T-helper 2 cell treated with Interferon-gamma antibody and Interleukin-4, amounts not matched to agents 5 μg/mL and 100 μg/mL, for 36 hours (primary cell): ENCODE measurements around the gene SSC5D.
"Not testable (repeated sequence)": the region's sequence is repeated elsewhere in the genome, so short reads cannot be mapped to it uniquely, and the experiment has no call there.

Source experiments
- DNase-seq: peaks from one replicate; pipeline ENCODE4 v3.0.0; 2021; ENCODE audit warnings: low spot score
- H3K27ac Mint-ChIP-seq: one replicate; pipeline ENCODE4 v1.8.0; 2021; ENCODE audit warnings: mild to moderate bottlenecking, mixed read lengths
- H3K27me3 Mint-ChIP-seq: one replicate; pipeline ENCODE4 v1.8.0; 2021; ENCODE audit warnings: low read depth, mixed read lengths
- H3K36me3 Mint-ChIP-seq: one replicate; pipeline ENCODE4 v1.8.0; 2021; ENCODE audit warnings: low read depth, mixed read lengths
- H3K4me1 Mint-ChIP-seq: one replicate; pipeline ENCODE4 v1.8.0; 2021; ENCODE audit warnings: low read depth, mixed read lengths
- H3K4me3 Mint-ChIP-seq: one replicate; pipeline ENCODE4 v1.8.0; 2022; ENCODE audit warnings: mild to moderate bottlenecking, moderate library complexity, mixed read lengths
- H3K9me3 Mint-ChIP-seq: one replicate; pipeline ENCODE4 v1.8.0; 2021; ENCODE audit warnings: mixed read lengths

The SSC5D gene

DNA sequence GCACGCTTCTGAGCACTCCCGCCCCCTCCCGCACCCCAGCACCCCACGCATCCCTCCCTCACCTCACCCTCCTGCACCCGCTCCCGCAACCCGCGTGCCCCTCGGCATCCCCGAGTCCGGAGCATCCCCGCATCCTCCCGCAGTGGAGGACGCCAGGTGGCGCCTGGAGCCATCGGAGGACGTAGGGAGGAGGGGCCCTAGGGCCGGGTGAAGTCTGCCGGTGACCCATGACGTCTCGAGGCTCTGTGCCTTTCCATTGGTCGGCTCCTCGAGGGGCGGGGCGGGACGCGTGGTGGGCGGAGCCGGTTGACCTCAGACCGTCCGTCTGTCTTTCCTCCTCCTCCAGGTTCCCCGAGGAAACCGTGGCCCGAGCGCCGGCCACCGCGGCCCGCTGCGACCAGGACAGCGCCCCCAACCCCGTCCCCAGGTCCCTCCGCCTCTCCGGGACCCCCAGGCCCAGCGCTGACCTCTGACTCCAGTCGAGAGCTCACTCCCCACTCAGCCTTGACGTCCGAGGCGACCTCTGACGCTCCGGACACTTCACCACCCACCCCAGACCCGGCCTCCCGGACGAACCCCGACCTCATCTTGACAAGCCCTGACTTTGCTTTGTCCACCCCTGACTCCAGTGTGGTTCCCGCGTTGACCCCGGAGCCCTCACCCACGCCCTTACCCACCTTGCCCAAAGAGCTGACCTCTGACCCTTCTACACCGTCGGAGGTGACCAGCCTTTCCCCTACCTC, 28.8 kb downstream of the SSC5D start:
- DNase-seq, result peak; percentile 89
- H3K36me3 Mint-ChIP-seq, result no peaks in the 10 kb centered on the region
- H3K9me3 Mint-ChIP-seq, result no peaks in the 10 kb centered on the region
- H3K27ac Mint-ChIP-seq, result peak overlapping the region; percentile 66
- peak overlapping the region; percentile 79 for H3K4me3 Mint-ChIP-seq
- H3K27me3 Mint-ChIP-seq, result peaks cover 8% of the 10 kb centered on the region
- peaks cover 2% of the 10 kb centered on the region for H3K4me1 Mint-ChIP-seq

DNA sequence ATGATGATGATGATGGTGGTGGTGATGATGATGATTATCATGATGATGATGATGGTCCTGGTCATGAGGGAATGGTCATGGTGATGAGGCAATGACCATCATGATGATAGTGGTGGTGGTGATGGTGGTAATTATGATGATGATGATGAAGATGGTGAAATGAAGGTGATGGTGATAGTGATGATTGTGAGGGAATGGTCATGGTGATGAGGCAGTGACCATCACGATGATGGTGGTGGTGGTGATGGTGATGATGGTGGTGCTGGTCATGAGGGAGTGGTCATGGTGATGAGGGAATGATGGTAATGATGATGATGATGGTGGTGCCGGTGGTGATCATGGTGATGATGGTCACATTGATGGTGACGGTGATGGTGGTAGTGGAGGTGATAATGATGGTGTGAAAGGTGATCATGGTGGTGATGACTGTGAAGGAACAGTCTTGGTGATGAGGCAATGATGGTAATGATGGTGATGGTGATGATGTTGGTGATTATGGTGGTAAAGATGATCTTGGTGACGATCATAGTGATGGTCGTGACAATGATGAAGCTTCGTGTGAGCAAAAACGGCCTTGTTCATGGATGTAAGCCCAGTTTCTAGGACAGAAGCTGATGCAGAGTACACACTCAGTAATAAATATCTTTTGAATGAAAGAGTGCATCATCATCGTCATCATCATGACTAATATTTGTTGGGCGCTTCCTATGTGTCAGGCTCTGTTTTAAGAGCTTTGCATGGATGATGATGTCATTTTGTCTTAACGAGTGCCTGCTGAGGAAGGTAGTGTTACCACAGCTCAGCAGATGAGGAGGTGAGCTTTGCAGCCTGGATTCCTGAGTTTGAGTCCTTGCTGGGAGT, 31.4 kb downstream of the SSC5D start:
- no peaks in the 10 kb centered on the region for H3K9me3 Mint-ChIP-seq
- no peaks in the 10 kb centered on the region for H3K36me3 Mint-ChIP-seq
- H3K27ac Mint-ChIP-seq, result no peak overlapping the region
- DNase-seq, result no peak
- H3K4me1 Mint-ChIP-seq, result peaks cover 2% of the 10 kb centered on the region
- H3K27me3 Mint-ChIP-seq, result no peaks in the 10 kb centered on the region
- H3K4me3 Mint-ChIP-seq, result no peak overlapping the region

DNA sequence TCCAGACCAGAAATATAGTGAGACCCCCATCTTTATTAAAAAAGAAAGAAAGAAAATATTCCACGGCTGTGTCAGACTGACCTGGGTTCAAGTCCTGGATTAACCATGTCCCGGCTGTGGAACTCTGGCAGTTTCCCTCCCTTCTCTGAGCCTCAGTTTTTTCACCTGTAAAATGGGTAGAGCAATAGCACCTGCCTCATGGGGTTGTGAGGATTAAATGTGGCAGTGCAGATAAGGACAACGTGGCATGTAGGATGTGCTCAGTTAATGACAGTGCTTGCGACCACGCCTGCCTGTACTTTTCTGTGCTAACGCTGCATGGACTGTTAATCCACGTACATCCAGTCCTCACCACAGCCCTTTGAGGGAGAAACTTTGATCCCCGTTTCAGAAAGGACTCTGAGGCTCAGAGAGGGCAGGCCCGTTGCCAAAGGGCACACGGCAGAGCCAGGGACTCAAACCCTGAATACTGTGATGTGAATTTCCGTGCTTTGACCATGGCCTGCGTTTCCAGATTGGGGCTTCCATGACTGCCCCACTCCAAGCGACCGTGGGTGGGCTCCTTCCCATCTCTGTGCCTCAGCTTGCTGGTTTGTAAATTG, 32.6 kb downstream of the SSC5D start:
- H3K4me3 Mint-ChIP-seq, result no peak overlapping the region
- H3K4me1 Mint-ChIP-seq, result peaks cover 2% of the 10 kb centered on the region
- no peaks in the 10 kb centered on the region for H3K36me3 Mint-ChIP-seq
- no peaks in the 10 kb centered on the region for H3K9me3 Mint-ChIP-seq
- DNase-seq, result no peak
- H3K27me3 Mint-ChIP-seq, result no peaks in the 10 kb centered on the region
- no peak overlapping the region for H3K27ac Mint-ChIP-seq

DNA sequence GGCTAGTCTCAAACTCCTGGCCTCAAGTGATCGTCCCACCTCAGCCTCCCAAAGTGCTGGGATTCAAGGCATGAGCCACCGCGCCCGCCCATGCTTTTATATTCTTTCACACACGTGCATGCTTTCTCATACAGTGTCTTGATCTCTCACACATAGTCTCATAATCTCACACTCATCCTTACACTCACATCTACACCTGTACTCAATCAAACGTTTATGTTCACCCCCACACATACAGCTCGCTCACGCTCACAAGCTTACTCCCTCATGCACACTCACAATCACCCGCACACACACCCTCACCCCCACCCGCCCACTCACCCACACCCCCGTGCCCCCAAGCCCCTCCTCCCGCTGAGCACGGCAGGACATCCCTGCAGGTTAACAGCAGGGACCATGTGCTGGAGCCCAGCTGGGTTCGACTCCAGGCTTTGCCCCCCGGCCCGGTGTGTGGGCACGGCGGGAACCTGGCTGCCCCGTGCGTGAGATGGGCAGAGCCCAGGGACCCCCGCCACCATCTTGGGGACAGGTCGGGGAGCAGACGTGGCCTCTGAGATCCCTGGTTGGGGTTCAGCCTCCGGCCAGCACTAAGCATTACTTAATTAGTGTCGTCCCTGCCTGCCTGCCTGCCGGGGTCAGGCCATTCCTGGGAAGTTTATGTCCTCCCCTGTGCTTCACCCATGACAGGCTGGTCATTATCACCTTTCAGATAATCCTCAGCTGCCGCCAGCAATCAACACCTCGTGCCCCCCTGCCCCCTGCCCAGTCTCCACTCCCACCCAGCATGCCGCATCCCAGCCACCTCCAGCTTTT, 37.3 kb downstream of the SSC5D start:
- H3K27me3 Mint-ChIP-seq, result no peaks in the 10 kb centered on the region

DNA sequence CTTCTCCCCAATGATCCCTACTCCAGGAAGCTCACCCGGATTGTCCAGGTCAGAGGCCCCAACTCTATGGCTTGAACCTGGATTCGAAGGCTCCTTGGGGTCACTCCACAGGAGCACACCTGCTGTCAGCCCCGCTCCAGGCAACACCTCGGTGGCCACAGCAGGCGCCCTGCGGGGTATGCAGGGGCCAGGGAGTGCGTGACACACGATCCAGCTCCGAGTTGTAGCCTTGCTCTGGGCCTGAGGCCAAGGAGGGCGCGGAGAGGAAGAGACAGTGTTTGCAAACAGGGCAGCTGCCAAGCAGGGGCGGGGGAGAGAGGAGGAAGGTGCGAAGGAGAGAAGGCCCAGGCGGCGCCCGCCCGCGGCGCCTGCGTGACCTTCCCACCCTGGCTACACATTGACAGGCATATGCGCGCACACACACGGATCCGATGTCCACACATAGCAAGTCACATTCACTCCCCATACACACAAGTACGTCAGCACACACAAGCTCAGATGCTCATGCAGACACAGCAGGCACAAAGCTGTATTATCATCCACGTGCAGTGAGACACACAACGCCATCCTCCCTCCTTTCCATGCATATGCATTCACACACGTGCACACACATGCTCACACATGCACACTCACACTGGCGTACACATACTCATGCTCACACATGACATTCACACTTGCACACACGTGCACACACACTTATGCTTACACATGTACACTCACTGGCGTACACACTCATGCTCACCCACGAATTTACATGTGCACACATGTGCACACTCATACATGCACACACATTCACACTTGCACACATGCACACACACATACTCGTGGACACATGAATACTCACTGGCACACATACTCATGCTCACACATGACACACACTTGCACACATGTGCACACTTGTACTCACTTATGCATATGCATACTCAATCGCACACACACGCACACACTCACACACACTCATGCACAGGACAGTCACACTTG, 38.3 kb downstream of the SSC5D start:
- Mint-ChIP-seq H3K4me1 (no peaks in the 10 kb centered on the region), H3K4me3 (no peak overlapping the region), H3K36me3 (no peaks in the 10 kb centered on the region), H3K9me3 (no peaks in the 10 kb centered on the region), H3K27ac (no peak overlapping the region), H3K27me3 (no peaks in the 10 kb centered on the region)
- no peak for DNase-seq

More for the DNA sequence above, 37.3 kb downstream of the SSC5D start:
- Mint-ChIP-seq H3K9me3 (no peaks in the 10 kb centered on the region), H3K4me3 (no peak overlapping the region), H3K36me3 (no peaks in the 10 kb centered on the region), H3K27ac (no peak overlapping the region), H3K4me1 (no peaks in the 10 kb centered on the region)
- DNase-seq, result no peak

DNA sequence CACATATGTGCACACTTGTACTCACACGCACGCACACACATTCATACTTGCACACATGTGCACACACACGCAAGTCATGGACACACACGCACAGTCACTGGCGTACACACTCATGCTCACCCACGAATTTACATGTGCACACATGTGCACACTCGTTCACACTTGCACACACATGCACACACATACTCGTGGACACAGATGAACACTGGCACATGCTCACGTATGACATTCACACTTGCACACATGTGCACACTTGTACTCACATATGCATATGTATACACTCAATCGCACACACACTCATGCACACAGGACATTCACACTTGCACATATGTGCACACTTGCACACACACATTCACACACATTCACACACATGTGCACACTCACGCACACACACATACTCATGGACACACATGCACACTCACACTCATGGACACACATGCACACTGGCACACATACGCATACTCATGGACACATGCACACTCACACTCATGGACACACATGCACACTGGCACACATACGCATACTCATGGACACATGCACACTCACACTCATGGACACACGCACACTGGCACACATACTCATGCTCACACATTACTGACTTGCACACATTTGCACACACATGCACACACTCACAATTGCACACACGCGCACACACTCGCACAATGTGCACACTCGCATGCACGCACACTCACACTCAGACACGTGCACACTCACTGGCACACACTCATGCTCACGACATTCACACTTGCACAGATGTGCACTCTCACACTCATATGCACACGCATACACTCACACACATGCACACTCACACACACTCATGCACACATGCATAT, 39.2 kb downstream of the SSC5D start:
- Mint-ChIP-seq H3K4me1 (no peaks in the 10 kb centered on the region), H3K4me3 (no peak overlapping the region), H3K27me3 (no peaks in the 10 kb centered on the region), H3K9me3 (no peaks in the 10 kb centered on the region), H3K27ac (no peak overlapping the region), H3K36me3 (no peaks in the 10 kb centered on the region)
- DNase-seq, result no peak

DNA sequence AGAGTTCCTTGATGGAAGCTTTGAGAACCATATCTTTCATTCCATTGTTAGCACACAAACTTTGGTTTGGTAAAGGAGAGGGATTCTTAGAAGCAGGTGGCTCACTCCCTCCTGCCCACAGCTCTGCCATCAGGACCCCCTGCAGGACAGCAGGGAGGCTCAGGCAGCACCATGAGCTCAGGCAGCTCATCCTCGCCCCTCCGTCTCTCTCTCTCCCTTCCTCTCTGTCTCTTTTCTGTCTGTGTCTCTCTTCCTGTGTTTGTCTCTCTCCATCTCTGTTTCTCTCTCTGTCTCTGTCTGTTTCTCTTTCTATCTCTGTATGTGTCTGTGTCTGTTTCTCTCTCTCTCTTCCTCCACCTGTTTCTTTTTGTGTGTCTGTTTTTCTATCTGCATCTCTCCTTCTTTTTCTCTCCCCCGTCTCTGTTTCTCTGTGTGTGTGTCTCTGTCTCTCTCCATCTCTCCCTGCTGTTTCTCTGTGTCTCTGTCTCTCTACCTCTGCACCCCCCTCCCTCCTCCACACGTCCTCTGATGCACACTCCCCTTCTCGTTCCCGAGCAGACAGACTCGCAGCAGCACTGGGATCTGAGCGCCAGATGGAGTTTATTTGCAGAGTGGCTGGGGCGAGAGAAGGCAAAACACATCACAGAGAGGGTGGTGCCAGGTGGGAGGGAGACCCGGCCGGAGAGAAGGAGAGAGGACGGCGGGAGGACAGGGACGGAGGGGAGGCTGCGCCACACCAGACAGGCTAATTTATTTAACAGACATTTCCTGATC, 40.0 kb downstream of the SSC5D start:
- Mint-ChIP-seq H3K9me3 (no peaks in the 10 kb centered on the region), H3K4me1 (no peaks in the 10 kb centered on the region), H3K27me3 (no peaks in the 10 kb centered on the region), H3K27ac (no peak overlapping the region), H3K36me3 (no peaks in the 10 kb centered on the region), H3K4me3 (no peak overlapping the region)
- no peak for DNase-seq

DNA sequence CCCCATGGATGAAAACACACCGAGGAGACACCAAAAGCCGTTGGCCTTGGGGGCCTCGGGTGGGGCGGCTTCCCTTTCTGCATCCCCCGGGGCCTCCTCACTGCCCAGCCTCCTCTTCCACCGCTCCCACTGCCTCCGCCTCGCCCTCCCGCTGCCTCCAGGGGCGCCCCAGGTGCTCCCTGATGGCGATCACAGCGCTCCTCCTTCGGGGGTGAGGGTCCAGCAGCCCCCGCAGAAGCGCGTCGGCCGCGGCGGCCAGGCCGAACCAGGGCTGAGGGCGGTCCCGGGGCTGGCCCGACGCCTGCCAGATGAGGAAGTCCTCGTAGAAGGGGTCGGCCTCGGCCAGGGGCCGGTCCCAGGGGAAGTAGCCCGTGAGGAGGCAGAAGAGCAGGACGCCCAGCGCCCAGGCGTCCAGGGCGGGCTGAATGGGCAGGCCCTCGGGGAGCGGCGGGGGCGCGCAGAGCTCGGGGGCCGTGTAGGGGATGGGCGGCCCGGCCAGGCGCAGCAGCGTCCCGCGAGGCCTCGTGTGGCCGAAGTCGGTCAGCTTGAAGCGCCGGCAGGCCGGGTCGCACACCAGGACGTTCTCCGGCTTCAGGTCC, 41.5 kb downstream of the SSC5D start:
- no peak for DNase-seq
- Mint-ChIP-seq H3K36me3 (no peaks in the 10 kb centered on the region), H3K27ac (no peak overlapping the region), H3K4me3 (no peak overlapping the region), H3K9me3 (no peaks in the 10 kb centered on the region), H3K4me1 (no peaks in the 10 kb centered on the region), H3K27me3 (no peaks in the 10 kb centered on the region)

DNA sequence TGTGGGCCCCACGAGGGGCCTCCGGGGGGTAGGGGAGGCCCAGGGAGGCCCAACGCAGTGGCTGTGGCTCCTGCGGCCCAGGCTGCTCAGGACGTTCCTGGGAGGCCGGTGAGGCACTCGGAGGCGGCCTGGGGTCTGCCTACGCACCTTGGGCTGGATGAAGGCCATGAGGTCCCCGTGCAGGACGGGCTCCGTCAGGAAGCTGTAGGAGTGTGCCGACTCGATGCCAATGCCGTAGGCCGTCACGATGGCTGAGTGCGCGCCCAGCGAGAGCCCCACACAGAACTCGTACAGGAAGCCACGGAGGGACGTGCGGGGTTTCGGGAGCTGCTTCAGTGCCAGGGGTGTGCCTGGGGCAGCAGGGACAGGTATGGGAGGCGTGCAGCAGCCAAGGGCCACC, 42.8 kb downstream of the SSC5D start:
- H3K9me3 Mint-ChIP-seq, result no peaks in the 10 kb centered on the region
- H3K27ac Mint-ChIP-seq, result no peak overlapping the region
- no peak overlapping the region for H3K4me3 Mint-ChIP-seq
- no peaks in the 10 kb centered on the region for H3K36me3 Mint-ChIP-seq
- H3K27me3 Mint-ChIP-seq, result no peaks in the 10 kb centered on the region
- no peak for DNase-seq
- H3K4me1 Mint-ChIP-seq, result no peaks in the 10 kb centered on the region

DNA sequence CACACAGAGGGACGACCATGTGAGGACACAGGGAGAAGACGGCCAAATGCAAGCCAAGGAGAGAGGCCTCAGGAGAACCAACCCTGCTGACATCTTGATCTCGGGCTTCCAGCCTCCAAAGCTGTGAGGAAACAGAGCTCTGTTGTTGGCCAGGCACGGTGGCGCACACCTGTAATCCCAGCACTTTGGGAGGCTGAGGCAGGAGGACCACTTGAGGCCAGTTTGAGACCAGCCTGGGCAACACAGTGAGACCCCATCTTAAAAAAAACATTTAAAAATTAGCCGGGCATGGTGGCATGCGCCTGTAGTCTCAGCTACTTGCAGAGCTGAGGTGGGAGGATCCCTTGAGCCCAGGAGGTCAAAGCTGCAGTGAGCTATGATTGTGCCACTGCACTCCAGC, 46.0 kb downstream of the SSC5D start:
- not testable (repeated sequence) for H3K9me3 Mint-ChIP-seq, H3K4me1 Mint-ChIP-seq, H3K27me3 Mint-ChIP-seq, DNase-seq, H3K36me3 Mint-ChIP-seq, H3K27ac Mint-ChIP-seq, H3K4me3 Mint-ChIP-seq

DNA sequence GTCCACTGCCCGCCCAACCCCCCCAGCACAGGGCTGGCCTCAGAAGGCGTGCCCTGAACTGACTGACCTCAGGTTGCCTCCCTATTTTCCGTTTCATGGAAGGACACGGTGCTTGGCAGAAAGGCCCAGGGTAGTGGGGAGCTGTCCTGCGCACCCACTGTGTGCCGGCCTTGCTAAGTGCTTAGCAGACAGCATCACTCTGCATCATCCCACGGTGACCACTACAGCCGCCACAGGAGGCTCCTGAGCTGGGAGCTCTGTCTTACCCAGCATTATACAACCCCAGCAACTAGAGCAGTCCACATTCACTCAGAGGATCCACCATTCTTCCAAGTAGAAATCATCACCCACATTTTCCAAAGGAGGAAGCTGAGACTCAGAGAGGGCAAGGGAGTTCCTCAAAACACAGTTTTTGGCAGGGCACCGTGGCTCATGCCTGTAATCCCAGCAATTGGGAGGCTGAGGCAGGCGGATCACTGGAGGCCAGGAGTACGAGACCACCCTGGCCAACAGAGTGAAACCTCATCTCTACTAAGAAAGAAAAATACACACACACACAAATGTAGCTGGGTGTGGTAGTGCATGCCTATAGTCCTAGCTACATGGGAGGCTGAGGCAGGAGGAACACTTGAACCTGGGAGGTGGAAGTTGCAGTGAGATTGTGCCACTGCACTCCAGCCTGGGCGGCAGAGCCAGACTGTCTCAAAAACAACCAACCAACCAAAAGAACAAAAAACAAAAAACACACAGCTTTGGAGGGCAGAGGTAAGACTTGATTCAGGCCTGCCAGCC, 47.1 kb downstream of the SSC5D start:
- no peaks in the 10 kb centered on the region for H3K9me3 Mint-ChIP-seq
- no peaks in the 10 kb centered on the region for H3K4me1 Mint-ChIP-seq
- DNase-seq, result no peak
- no peak overlapping the region for H3K27ac Mint-ChIP-seq
- no peak overlapping the region for H3K4me3 Mint-ChIP-seq
- H3K36me3 Mint-ChIP-seq, result no peaks in the 10 kb centered on the region
- no peaks in the 10 kb centered on the region for H3K27me3 Mint-ChIP-seq
